Activated naive CD4-positive, alpha-beta T cell treated with anti-CD3 and anti-CD28 coated beads, Interleukin-2, amount 50 U/mL, for 24 hours (primary cell): ENCODE measurements around the gene PPP2R5B.

Experiments
- H3K27ac Mint-ChIP-seq: one replicate; pipeline ENCODE4 v1.8.0; 2021; ENCODE audit warnings: mild to moderate bottlenecking, mixed read lengths
- H3K27me3 Mint-ChIP-seq: one replicate; pipeline ENCODE4 v1.8.0; 2021; ENCODE audit warnings: mixed read lengths
- H3K36me3 Mint-ChIP-seq: one replicate; pipeline ENCODE4 v1.8.0; 2021; ENCODE audit warnings: mixed read lengths
- H3K4me1 Mint-ChIP-seq: one replicate; pipeline ENCODE4 v1.8.0; 2021; ENCODE audit warnings: mixed read lengths
- H3K4me3 Mint-ChIP-seq: one replicate; pipeline ENCODE4 v1.8.0; 2021; ENCODE audit warnings: mild to moderate bottlenecking, mixed read lengths
- H3K9me3 Mint-ChIP-seq: one replicate; pipeline ENCODE4 v1.8.0; 2021; ENCODE audit warnings: mixed read lengths

The PPP2R5B gene

DNA sequence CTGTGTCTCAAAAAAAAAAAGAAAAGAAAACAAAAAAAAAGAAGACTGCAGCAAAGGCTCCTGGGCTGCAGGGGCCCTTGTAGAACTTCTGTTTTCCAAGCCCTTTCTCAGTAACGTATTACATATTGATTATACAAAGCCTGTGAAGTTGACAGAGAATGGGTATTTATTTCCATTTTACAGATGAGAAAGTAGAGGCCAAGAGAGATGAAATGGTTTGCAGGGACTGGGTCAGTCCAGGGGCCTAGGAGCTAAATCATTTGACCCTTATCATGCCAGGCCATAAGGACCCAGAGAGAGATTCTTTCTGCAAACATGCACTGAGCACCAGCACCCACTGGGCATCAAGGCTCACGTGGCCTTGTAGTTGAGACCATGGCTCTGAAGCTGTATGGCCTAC lies 4.5 kb downstream of the PPP2R5B start:
- Mint-ChIP-seq H3K27me3 (no peaks in the 10 kb centered on the region), H3K27ac (no peak overlapping the region), H3K9me3 (no peaks in the 10 kb centered on the region), H3K4me1 (peaks cover 13% of the 10 kb centered on the region), H3K4me3 (no peak overlapping the region), H3K36me3 (peaks cover 2% of the 10 kb centered on the region)

DNA sequence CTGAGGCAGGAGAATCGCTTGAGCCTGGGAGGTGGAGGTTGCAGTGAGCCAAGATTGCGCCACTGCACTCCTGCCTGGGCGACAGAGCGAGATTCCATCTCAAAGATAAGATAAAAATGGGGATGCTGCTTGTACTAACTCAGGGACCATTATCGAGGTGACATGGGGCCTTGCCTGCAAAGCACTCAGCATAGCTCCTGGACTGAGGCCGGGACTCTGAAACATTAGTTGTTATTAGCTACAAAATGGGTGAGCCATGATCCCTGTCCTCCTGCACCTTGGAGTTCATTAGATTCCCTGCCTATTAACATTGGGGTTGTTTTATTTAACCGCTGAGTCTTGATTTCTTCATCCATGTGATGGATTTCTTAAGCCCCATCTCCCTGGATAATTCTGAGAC lies 5.1 kb downstream of the PPP2R5B start:
- peaks cover 7% of the 10 kb centered on the region for H3K4me1 Mint-ChIP-seq
- H3K27ac Mint-ChIP-seq: no peak overlapping the region
- no peaks in the 10 kb centered on the region for H3K9me3 Mint-ChIP-seq
- no peaks in the 10 kb centered on the region for H3K27me3 Mint-ChIP-seq
- peaks cover 2% of the 10 kb centered on the region for H3K36me3 Mint-ChIP-seq
- H3K4me3 Mint-ChIP-seq: no peak overlapping the region

DNA sequence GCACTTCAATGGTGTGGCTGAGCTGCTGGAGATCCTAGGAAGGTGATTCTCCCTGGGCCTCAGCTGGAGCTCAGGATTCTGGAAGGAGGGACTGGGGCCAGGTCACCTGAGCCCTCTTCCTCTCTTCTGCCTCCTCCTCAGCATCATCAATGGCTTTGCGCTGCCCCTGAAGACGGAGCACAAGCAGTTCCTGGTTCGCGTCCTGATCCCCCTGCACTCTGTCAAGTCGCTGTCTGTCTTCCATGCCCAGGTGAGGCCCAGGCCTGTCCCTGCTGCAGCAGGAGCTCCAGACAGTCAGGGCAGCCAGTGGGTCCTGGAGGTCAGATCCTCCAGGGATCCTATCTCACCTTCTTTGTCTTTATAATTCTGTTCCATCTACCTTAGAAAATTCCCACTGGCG lies 5.9 kb downstream of the PPP2R5B start:
- Mint-ChIP-seq H3K9me3 (no peaks in the 10 kb centered on the region), H3K4me3 (no peak overlapping the region), H3K27ac (no peak overlapping the region), H3K36me3 (peaks cover 2% of the 10 kb centered on the region), H3K4me1 (peaks cover 1% of the 10 kb centered on the region), H3K27me3 (no peaks in the 10 kb centered on the region)

DNA sequence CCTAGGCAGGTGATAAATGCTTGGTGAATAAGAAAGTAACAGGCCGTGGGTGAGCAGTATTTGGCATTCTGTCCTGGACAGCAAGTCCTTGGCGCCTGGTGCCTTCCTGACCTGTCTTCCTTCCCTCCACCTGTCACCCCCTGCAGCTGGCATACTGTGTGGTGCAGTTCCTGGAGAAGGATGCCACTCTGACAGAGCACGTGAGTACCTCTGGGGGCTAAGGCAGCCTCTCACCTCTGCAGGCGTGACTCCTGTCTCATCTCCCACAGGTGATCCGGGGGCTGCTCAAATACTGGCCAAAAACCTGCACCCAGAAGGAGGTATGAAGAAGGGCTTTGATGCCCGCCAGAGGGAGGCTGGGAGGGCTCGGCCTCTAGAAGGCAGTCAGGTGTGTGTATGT lies 6.8 kb downstream of the PPP2R5B start:
- Mint-ChIP-seq H3K27me3 (no peaks in the 10 kb centered on the region), H3K27ac (no peak overlapping the region), H3K36me3 (peaks cover 2% of the 10 kb centered on the region), H3K9me3 (no peaks in the 10 kb centered on the region), H3K4me1 (no peaks in the 10 kb centered on the region), H3K4me3 (no peak overlapping the region)

DNA sequence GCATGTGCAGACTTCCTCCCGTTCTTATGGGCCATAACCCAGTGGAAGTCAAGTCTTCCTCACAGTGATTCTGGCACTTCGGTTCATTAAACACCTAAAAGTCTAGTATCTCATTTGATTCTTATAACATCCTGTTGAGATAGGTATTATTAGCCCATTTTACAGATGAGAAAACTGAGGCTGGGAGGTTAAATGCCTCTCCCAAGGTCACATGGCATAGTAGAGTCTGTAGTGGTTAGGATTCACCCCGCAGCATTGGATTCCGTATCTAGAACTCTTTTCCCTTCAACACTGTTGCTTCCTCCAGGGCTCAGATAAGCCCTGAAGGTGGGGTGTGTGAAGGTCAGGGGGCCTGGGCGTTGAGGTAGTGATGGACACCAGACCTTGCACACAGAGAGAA lies 7.8 kb downstream of the PPP2R5B start:
- no peak overlapping the region for H3K27ac Mint-ChIP-seq
- H3K9me3 Mint-ChIP-seq: no peaks in the 10 kb centered on the region
- H3K27me3 Mint-ChIP-seq: no peaks in the 10 kb centered on the region
- H3K4me3 Mint-ChIP-seq: no peak overlapping the region
- peaks cover 2% of the 10 kb centered on the region for H3K36me3 Mint-ChIP-seq
- H3K4me1 Mint-ChIP-seq: no peaks in the 10 kb centered on the region

DNA sequence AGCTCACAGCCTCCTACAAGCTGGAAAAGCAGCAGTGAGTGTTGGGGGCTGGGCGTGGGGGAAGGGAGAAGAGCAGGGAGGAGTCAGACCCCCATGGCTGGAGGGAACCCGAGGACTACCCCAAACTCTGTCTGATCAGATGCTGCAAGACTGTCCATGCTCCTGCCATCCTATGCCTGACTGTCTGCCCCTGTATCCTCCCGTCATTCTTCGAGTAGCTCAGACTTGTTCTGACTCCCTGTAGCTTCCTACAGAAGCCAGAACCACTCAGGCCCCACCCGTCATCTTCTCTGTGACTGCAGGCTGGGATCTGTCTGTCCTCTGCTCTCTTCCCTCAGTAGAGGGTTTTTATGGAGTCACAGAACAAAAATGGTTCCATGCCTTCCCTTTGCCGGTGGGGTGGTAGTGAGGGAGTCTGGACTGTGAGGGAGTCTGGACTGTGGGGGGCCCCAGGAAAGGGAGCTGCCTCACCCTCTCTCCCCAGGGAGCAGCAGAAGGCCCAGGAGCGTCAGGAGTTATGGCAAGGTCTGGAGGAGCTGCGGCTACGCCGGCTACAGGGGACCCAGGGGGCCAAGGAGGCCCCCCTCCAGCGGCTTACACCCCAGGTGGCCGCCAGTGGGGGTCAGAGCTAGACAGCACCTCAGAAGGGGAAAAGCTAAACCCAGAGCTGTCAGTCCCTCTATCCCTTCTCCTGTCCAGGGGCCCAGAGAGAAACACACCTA lies 8.9 kb downstream of the PPP2R5B start:
- no peaks in the 10 kb centered on the region for H3K9me3 Mint-ChIP-seq
- H3K27me3 Mint-ChIP-seq: no peaks in the 10 kb centered on the region
- no peaks in the 10 kb centered on the region for H3K4me1 Mint-ChIP-seq
- peaks cover 2% of the 10 kb centered on the region for H3K36me3 Mint-ChIP-seq
- no peak overlapping the region for H3K4me3 Mint-ChIP-seq
- H3K27ac Mint-ChIP-seq: no peak overlapping the region

DNA sequence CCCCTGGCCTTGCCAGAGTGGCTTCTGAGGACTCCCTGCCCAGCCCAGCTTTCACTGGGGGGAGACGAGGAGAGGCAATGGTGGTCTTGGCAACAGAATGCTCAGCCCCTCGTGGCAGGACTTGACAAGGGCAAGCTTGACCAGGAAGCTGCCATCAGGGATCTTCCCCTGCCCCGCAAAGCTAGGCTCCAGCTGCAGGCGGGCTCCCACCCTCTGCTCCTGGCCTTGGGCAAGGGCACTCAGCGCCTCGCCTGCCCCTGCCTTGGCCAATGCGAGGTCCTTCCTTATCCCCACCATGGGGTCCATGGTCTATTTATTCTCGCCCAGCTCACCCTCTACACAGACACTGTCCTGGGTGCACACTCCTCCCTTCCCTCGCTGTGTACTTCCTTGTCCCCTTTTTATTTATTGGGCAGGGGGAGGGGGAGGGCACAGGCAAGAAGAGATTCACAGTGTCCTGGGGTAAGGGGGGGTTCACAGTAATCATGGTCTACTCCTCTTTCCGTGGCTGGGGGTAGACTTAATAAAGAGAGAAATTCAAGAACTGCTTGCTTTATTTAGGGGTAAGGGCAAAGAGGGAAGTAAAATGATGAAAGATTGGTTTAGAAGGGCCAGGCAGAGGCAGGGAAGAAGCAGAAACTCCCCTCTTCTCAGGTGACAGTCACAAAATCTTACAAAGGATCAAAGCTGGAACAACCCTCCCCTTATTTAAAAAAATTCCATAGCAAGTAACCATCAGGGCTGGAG lies 9.6 kb downstream of the PPP2R5B start:
- Mint-ChIP-seq H3K27ac (no peak overlapping the region), H3K27me3 (no peaks in the 10 kb centered on the region), H3K36me3 (peaks cover 2% of the 10 kb centered on the region), H3K4me1 (no peaks in the 10 kb centered on the region), H3K9me3 (no peaks in the 10 kb centered on the region), H3K4me3 (no peak overlapping the region)

DNA sequence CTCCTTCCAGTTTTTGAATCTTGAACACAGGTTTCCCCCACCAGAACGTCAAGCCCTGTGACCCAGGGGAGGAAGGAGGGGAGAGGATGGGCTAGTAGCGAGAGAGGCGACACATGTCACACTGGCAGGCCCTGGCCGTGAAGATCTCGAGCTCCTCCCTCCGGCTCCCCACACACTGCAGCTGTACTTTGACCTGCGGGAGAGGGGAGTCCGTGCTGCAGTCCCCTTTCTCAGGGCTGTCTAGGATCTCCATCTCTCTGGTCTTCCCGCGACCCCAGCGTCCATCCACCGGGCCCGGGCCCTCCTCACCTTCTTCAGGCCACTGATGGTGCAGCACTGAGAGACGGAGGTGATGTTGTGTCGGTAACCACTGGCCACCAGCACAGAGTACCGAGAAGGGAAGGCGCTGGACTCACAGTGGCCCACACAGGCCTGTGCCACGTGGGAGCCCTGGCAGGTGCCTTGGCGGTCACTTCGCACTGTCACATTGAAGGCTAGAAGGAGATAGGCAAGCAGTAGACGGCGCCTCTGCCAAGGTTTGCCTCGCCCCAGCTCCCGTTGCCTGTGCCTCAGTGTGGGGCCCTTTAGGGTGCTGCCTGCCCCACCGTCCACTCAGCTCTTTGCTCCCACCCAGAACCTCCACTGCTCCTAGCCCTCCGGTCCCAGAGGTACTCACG lies 10.3 kb downstream of the PPP2R5B start:
- Mint-ChIP-seq H3K27me3 (no peaks in the 10 kb centered on the region), H3K9me3 (no peaks in the 10 kb centered on the region), H3K4me1 (no peaks in the 10 kb centered on the region), H3K36me3 (peaks cover 2% of the 10 kb centered on the region), H3K27ac (no peak overlapping the region), H3K4me3 (no peak overlapping the region)

DNA sequence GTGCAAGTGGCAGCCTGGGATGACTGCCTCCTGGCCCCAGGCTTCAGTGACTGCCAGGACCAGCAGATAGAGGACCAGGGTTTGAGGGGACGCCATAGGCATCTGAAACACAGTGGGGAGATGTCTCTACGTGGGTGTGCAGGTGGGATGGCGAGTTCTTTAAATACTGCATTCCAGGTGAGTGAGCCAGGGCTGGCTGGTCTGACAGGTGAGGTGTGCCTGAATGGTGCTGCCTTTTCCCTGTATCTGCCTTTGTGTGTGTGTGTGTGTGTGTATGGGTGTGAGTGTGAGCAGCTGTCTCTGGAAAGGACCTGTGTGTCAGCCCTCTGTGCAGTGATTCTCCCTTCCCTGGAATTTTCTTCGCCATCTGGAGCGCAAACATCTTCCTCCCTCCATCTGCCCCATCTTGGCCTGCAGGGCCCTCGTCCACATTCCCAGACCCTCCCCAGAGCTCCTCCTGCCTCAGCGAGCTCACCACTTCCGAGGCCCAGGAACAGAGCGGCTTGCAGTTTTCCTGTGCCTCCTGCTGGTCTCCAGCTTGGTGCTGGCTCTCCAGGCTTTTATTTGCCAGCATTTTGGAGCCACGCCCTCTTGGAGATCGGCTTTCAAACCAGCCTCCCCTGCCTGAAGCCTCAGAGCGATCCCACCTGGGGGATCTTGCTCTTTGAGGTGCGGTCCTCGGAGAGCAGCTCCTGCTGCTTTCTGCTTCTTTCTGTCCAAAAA lies 11.0 kb downstream of the PPP2R5B start, which contains the start of gene GPHA2:
TSS of gene GPHA2 (minus strand) at position 535 of the 723 bp plus-strand sequence. CDS start at position 102, 433 bp downstream.
- Mint-ChIP-seq H3K36me3 (peaks cover 2% of the 10 kb centered on the region), H3K9me3 (no peaks in the 10 kb centered on the region)

DNA sequence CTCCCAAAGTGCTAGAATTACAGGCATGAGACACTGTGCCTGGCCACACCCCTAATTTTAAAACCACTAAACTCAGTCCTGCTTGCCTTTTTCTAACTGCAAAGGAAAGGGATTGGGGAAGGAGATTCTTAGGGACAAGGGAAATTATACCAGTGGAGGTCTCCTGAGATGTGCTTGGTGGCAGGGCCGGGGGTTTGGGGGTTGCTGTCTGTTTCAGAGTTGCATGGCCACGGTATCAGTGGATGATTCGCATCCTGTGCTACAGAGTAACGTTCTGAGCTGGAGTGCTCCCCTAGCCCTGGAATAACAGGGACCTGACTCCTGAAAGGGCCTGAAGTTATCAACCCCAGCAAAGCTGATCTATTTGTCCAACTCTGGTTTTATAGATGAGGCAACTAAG lies 12.1 kb downstream of the PPP2R5B start:
- no peak overlapping the region for H3K4me3 Mint-ChIP-seq
- no peaks in the 10 kb centered on the region for H3K36me3 Mint-ChIP-seq
- no peak overlapping the region for H3K27ac Mint-ChIP-seq
- H3K4me1 Mint-ChIP-seq: no peaks in the 10 kb centered on the region
- no peaks in the 10 kb centered on the region for H3K9me3 Mint-ChIP-seq
- no peaks in the 10 kb centered on the region for H3K27me3 Mint-ChIP-seq

More for the DNA sequence above, 11.0 kb downstream of the PPP2R5B start, which contains the start of gene GPHA2:
- H3K4me3 Mint-ChIP-seq: no peak within 1 kb of the TSS
- no peaks in the 10 kb centered on the region for H3K4me1 Mint-ChIP-seq
- no peak within 1 kb of the TSS for H3K27ac Mint-ChIP-seq
- no peaks in the 10 kb centered on the region for H3K27me3 Mint-ChIP-seq

DNA sequence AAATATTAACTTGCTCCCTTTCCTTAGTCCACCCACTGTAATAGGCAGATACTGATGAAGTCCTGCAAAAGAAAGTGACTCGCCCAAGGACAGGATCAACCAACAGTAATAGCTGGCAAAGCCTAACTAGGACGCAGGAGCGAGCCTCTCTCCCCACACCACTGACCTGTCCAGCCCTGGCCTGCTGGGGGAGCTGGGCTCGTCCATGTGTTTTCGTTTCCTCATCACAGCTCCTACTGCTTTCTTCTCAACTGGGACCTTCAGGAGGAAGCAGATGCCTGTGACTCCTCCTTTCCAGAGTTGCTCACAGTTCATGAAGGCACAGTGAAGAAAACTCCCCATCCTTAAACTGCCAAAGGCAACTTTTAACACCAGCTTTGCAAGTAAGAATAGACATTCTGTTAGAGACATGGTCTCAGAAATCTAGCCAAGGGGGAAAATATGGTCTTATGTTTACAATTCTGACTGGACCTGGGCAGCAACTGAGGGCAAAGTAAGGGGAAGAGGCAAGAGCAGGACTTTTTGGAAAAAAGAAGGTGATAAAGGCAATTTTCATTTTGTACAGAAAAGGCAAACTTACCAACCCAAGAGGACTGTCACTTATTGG lies 22.8 kb downstream of the PPP2R5B start:
- H3K36me3 Mint-ChIP-seq: no peaks in the 10 kb centered on the region
- H3K27me3 Mint-ChIP-seq: no peaks in the 10 kb centered on the region
- no peaks in the 10 kb centered on the region for H3K4me1 Mint-ChIP-seq
- H3K4me3 Mint-ChIP-seq: no peak overlapping the region
- H3K9me3 Mint-ChIP-seq: no peaks in the 10 kb centered on the region
- H3K27ac Mint-ChIP-seq: no peak overlapping the region

DNA sequence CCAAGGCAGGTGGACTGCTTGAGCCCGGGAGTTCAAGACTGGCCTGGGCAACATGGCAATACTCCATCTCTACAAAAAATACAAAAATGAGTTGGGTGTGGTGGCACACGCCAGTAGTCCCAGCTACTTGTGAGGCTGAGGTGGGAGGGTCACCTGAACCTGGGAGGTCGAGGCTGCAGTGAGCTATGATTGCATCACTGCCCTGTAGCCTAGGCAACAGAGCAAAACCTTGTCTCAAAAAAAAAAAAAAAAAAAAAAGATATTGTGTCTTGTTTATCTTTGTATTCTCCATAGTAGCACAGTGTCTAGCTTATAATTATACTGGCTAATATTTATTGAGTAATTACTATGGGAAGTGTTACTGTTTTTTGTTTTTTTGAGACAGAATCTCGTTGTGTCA lies 27.0 kb downstream of the PPP2R5B start:
- H3K9me3 Mint-ChIP-seq: no peaks in the 10 kb centered on the region
- H3K27ac Mint-ChIP-seq: no peak overlapping the region
- no peaks in the 10 kb centered on the region for H3K27me3 Mint-ChIP-seq
- H3K4me1 Mint-ChIP-seq: no peaks in the 10 kb centered on the region
- no peak overlapping the region for H3K4me3 Mint-ChIP-seq
- H3K36me3 Mint-ChIP-seq: no peaks in the 10 kb centered on the region

DNA sequence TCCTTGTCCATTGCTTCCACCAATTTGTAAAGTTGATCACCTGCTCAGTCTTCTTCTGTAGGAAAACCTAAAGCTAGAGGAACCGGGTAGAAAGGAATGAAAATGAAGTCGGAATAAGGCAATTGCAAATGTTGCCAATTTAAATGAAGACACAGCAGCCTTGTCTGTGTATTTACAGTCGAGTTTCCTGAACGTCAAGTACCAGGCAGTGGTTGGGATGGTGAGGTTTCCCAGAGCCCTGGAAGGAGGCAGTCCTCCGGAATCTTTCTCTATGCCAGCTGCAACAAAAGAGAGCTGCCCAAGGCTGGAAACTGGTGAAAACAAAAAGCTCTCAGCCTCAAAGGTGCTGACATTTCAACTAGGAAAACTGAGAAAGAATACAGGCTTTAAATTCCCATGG lies 29.7 kb downstream of the PPP2R5B start:
- H3K36me3 Mint-ChIP-seq: no peaks in the 10 kb centered on the region
- H3K4me3 Mint-ChIP-seq: no peak overlapping the region
- no peaks in the 10 kb centered on the region for H3K4me1 Mint-ChIP-seq
- H3K27me3 Mint-ChIP-seq: no peaks in the 10 kb centered on the region
- no peaks in the 10 kb centered on the region for H3K9me3 Mint-ChIP-seq
- H3K27ac Mint-ChIP-seq: no peak overlapping the region

DNA sequence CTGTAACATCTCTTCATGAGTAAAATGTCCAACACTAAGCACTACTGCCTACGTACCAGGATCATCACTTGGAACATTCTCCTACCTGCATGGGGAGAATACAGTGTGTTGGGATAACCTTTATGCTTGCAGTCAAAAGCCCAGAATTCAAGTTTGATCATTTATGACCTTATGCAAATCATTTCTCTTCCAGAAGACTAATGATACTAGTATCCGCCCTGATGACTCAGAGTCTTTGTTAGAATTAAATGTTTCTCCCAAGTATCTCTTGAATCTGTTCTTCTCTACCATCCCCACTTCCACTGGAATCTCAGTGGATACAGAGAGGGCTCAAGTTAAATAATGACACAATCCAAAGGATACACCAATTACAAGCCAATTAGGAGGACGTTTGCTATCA lies 35.0 kb downstream of the PPP2R5B start:
- H3K4me1 Mint-ChIP-seq: no peaks in the 10 kb centered on the region
- peaks cover 1% of the 10 kb centered on the region for H3K27me3 Mint-ChIP-seq
- H3K9me3 Mint-ChIP-seq: no peaks in the 10 kb centered on the region
- H3K36me3 Mint-ChIP-seq: no peaks in the 10 kb centered on the region
- H3K27ac Mint-ChIP-seq: no peak overlapping the region
- H3K4me3 Mint-ChIP-seq: no peak overlapping the region

DNA sequence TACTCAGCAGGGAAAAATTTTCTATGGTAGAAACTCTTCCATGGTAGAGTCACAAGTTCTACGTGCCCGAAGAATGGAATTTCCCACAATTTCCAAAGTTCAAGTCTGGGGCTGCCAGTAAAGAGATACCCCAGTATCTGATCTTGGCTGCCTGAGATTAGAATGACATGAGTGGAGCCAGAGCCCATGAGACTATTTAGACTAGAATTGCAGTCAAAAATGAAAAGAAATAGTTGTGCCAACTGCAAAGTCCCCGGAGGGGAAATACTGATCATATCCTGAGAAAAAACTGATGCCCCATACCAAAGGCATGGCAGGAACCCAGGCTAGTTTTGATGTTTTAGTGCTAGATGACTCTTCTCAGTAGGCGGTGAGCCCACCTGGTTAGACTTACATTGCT lies 36.2 kb downstream of the PPP2R5B start:
- Mint-ChIP-seq H3K27ac (no peak overlapping the region), H3K36me3 (no peaks in the 10 kb centered on the region), H3K9me3 (no peaks in the 10 kb centered on the region), H3K4me3 (no peak overlapping the region), H3K4me1 (peaks cover 3% of the 10 kb centered on the region), H3K27me3 (peaks cover 1% of the 10 kb centered on the region)
